ENCODE results near the gene KLK4. TPM values are rescaled to one million over a fixed set of nuclear protein-coding genes. Genes with fewer than 3 reads are reported as not detected.

KLK4 gene
- total and polyA plus RNA-seq, 2 donors (not counting 3 experiments of a cell fraction or from before 2014, with no cell fraction given): not detected

- FAIRE-seq: no peak
- TF ChIP-seq GATA2 (IDR thresholded peaks at IDR 0.05; ENCODE audit: insufficient read depth, insufficient read length, low read depth, low read length) (no peak), POLR2A (IDR thresholded peaks at IDR 0.05; ENCODE audit: low read depth, low read length) (no peak), FOS (IDR thresholded peaks at IDR 0.05; ENCODE audit: borderline replicate concordance, insufficient read depth, low read length) (no peak), EZH2 (IDR thresholded peaks at IDR 0.05; ENCODE audit: borderline replicate concordance, low read depth, low read length, severe bottlenecking) (no peak), CTCF (IDR thresholded peaks at IDR 0.05; ENCODE audit: extremely low read depth in 1 of 2, insufficient read depth in 1 of 2, low read depth in 1 of 2, low read length in 2 of 2) (no peak), MAX (IDR thresholded peaks at IDR 0.05; ENCODE audit: insufficient read depth, insufficient read length) (no peak), MYC (IDR thresholded peaks at IDR 0.05; ENCODE audit: low read depth, low read length) (no peak), JUN (IDR thresholded peaks at IDR 0.05; ENCODE audit: borderline replicate concordance, insufficient read depth, insufficient read length, low read depth) (no peak), POLR2AphosphoS5 (IDR thresholded peaks at IDR 0.05; ENCODE audit: insufficient read depth, low read depth, low read length) (no peak)
These were observed 13.4 kb upstream of the KLK4 start for GRCh38 chr19:50924586-50924985.

More at GRCh38 chr19:50924586-50924985, 13.4 kb upstream of the KLK4 start:
- no peak overlapping the region for H3K4me3 ChIP-seq (replicated peaks in 1 of 3; ENCODE audit: insufficient read depth in 1 of 3, low read depth in 1 of 3, low read length in 3 of 3)
- H3K9me1 ChIP-seq (replicated peaks; ENCODE audit: control insufficient read depth, extremely low read depth, insufficient read depth, low read length): no peaks in the 10 kb centered on the region
- peaks cover 0 to 3% of the 10 kb centered on the region in 2 experiments for H3K27me3 ChIP-seq (ENCODE audit: control insufficient read depth in 2 of 2, insufficient read depth in 2 of 2, low read length in 2 of 2)
- H3K79me2 ChIP-seq (ENCODE audit: control insufficient read depth, insufficient read depth, low read length): no peaks in the 10 kb centered on the region
- intact Hi-C loops (cut with micrococcal nuclease): loop anchor here (5.0 kb wide), 3 partner anchors 202 to 322 kb away; partner anchors contain the start of gene CLEC11A
- CTCF ChIA-PET: interaction anchor here (0.8 to 6.6 kb wide), 5 partner anchors 9 to 387 kb away, joined by 3 to 129 read pairs (median 4); no protein-coding TSS in a partner anchor
- dilution Hi-C loops (cut with MboI; ENCODE audit: extremely low pct_ligation_motif_present, low sequenced_read_pairs): no loop called here
- DNase-seq (ENCODE audit: low read depth, low spot score): no peak
- BruUV-seq (replicated peaks): no TSS peak
- no peaks in the 10 kb centered on the region for H3K36me3 ChIP-seq (ENCODE audit: control insufficient read depth in 2 of 2, extremely low read depth in 1 of 2, insufficient read depth in 2 of 2, low read length in 2 of 2)
- H2AFZ ChIP-seq (ENCODE audit: low read depth, low read length): no peak overlapping the region
- H3K9me3 ChIP-seq (replicated peaks; ENCODE audit: control insufficient read depth, insufficient read depth, low read length): no peaks in the 10 kb centered on the region
- no peaks in the 10 kb centered on the region for H4K20me1 ChIP-seq (replicated peaks; ENCODE audit: control insufficient read depth, extremely low read depth, insufficient read depth, low read length)
- H3K4me1 ChIP-seq (ENCODE audit: control insufficient read depth, extremely low read depth, insufficient read depth, low read length): no peaks in the 10 kb centered on the region
- no peak overlapping the region for H3K9ac ChIP-seq (replicated peaks; ENCODE audit: extremely low read depth, insufficient read depth, low read length)
- POLR2A ChIA-PET: no interaction called here
- H3K4me2 ChIP-seq (ENCODE audit: insufficient read depth, low read length): no peak overlapping the region
- H3K27ac ChIP-seq (ENCODE audit: insufficient read depth, low read depth, low read length): no peak overlapping the region
